Measurements from ENCODE around the gene UBE2O. TPM values are rescaled to one million over a fixed set of nuclear protein-coding genes. Genes with fewer than 3 reads are reported as not detected.

UBE2O gene
- total RNA-seq, 1 donor from 2014 or later = 12.6 TPM

DNA sequence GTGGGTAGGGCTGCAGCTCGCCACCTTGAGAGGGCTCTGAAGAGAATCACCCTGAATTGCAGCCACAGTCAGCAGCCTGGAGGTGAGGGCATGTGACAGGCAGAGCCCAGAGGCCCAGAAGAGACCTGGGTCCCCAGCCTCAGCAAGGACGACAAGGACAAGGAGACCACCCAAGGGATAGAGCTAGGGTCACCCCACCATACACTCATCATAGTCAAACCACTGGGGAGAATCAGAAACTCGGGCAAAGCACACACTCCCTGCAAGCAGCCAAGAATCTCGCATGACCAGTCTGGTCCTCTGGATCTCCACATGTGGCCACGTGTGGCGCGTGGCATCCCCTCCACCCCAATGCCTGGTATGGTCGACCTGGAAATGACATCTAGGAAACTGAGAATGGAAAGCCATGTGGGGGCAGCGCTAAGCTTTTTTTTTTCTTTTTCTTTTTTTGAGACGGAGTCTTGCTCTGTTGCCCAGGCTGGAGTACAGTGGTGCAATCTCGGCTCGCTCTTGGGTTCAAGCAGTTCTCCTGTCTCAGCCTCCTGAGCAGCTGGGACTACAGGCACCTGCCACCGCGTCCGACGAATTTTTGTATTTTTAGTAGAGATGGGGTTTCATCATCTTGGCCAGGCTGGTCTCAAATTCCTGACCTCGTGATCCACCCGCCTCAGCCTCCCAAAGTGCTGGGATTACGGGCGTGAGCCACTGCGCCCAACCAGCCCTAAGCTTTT lies 73.1 kb downstream of the UBE2O start:
- H3K27me3 ChIP-seq (ENCODE audit: control insufficient read depth, insufficient read depth, low read length) = no peaks in the 10 kb centered on the region
- H3K4me3 ChIP-seq (ENCODE audit: low read depth, low read length) = no peak overlapping the region
- no peak for DNase-seq (ENCODE audit: low read depth)
- H3K36me3 ChIP-seq (ENCODE audit: control insufficient read depth, insufficient read depth, low read length) = no peaks in the 10 kb centered on the region
- TF ChIP-seq, protein P1, sequence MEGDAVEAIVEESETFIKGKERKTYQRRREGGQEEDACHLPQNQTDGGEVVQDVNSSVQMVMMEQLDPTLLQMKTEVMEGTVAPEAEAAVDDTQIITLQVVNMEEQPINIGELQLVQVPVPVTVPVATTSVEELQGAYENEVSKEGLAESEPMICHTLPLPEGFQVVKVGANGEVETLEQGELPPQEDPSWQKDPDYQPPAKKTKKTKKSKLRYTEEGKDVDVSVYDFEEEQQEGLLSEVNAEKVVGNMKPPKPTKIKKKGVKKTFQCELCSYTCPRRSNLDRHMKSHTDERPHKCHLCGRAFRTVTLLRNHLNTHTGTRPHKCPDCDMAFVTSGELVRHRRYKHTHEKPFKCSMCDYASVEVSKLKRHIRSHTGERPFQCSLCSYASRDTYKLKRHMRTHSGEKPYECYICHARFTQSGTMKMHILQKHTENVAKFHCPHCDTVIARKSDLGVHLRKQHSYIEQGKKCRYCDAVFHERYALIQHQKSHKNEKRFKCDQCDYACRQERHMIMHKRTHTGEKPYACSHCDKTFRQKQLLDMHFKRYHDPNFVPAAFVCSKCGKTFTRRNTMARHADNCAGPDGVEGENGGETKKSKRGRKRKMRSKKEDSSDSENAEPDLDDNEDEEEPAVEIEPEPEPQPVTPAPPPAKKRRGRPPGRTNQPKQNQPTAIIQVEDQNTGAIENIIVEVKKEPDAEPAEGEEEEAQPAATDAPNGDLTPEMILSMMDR (IDR thresholded peaks at IDR 0.05; ENCODE audit: insufficient read depth, low read length, poor library complexity, severe bottlenecking) = no peak

DNA sequence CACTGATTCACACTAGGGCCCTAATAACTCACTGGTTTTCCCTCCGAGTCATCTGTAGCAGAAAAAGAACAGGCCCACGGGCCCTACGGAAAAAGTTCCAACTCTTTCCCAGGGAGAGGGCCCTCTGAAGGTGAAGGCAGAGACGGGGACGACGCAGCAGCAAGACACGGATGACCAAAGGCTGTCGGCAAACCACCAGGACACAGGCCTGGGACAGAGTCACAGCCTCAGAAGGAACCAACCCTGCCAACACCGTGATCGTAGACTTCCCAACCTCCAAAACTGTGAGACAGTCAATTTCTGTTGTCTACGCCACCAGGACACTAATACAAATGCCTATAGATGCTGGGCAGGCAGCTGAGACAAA lies 73.7 kb downstream of the UBE2O start:
- H3K4me3 ChIP-seq (ENCODE audit: low read depth, low read length) = no peak overlapping the region
- no peak for DNase-seq (ENCODE audit: low read depth)
- H3K27me3 ChIP-seq (ENCODE audit: control insufficient read depth, insufficient read depth, low read length) = no peaks in the 10 kb centered on the region
- TF ChIP-seq, protein P1 (IDR thresholded peaks at IDR 0.05; ENCODE audit: insufficient read depth, low read length, poor library complexity, severe bottlenecking) = no peak
- H3K36me3 ChIP-seq (ENCODE audit: control insufficient read depth, insufficient read depth, low read length) = no peaks in the 10 kb centered on the region

DNA sequence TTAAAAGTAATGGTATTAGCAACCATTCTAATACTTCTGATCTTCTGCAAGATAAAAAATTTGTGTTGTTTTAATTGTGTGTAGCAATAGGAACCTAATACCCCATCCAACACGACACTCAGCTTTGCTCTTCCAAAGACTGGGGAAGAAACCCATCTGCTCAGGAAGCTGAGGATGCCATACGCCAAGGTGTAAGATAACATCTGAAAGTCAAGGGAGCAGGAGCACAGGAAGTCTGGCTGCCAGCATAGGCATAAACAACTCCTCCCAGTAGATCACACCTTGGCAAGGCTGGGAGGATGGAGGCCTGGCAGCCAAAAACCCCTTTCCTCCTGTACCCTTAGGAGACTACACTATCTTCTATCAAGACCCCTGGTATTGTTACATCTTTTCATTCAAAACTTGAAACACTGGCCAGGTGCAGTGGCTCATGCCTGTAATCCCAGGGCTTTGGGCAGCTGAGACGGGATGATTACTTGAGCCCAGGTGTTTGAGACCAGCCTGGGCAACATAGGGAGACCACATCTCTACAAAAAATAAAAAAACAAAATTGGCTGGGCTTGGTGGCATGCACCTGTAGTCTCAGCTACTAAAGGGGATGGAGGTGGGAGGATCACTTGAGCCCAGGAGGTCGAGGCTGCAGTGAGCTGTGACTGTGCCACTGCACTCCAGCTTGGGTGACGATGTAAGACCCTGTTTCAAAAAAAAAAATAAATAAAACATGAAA lies 74.2 kb downstream of the UBE2O start:
- TF ChIP-seq, protein P1 (IDR thresholded peaks at IDR 0.05; ENCODE audit: insufficient read depth, low read length, poor library complexity, severe bottlenecking) = no peak
- no peaks in the 10 kb centered on the region for H3K36me3 ChIP-seq (ENCODE audit: control insufficient read depth, insufficient read depth, low read length)
- H3K27me3 ChIP-seq (ENCODE audit: control insufficient read depth, insufficient read depth, low read length) = no peaks in the 10 kb centered on the region
- no peak overlapping the region for H3K4me3 ChIP-seq (ENCODE audit: low read depth, low read length)
- no peak for DNase-seq (ENCODE audit: low read depth)

DNA sequence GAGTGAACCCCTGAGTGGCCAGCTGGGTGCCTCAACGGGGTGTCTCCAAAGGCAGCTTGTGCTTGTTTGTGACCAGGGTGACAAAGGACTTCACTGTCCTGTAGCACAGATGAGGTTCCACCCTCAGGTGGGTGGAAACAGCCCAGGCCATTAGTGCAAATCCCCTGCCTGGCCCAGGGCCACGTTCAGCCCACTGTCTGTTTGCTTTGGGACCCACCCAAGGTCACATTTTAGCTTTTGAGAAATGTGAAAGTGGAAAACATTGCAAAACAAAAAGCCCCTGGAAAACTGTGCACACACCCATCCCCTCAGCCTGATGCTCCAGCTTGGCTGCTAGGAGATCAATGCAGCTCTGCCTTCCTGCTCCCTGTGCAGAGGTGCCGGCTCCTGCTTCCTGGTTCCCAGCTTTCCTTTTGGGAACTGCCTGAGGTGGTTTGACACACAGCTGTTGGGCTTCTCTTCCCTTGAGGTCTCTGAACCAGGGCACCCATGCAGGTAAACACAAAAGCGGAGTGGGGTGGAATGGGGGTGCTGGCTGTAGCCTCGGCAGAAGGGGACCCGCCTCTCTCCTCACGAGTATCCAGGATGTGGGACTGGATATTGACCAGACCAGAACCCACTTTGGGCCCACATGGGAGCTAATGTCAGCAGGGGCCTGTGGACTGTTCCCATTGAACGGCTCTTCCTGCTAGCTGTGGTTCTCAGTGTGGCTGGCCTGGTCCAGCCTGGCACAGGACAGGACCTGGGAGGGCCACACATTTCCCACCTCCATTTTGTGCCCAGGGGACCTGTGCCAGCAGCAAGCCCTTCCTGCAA lies 76.4 kb downstream of the UBE2O start:
- H3K4me3 ChIP-seq (ENCODE audit: low read depth, low read length) = no peak overlapping the region
- H3K27me3 ChIP-seq (ENCODE audit: control insufficient read depth, insufficient read depth, low read length) = no peaks in the 10 kb centered on the region
- TF ChIP-seq, protein P1 (IDR thresholded peaks at IDR 0.05; ENCODE audit: insufficient read depth, low read length, poor library complexity, severe bottlenecking) = no peak
- no peak for DNase-seq (ENCODE audit: low read depth)
- H3K36me3 ChIP-seq (ENCODE audit: control insufficient read depth, insufficient read depth, low read length) = no peaks in the 10 kb centered on the region

DNA sequence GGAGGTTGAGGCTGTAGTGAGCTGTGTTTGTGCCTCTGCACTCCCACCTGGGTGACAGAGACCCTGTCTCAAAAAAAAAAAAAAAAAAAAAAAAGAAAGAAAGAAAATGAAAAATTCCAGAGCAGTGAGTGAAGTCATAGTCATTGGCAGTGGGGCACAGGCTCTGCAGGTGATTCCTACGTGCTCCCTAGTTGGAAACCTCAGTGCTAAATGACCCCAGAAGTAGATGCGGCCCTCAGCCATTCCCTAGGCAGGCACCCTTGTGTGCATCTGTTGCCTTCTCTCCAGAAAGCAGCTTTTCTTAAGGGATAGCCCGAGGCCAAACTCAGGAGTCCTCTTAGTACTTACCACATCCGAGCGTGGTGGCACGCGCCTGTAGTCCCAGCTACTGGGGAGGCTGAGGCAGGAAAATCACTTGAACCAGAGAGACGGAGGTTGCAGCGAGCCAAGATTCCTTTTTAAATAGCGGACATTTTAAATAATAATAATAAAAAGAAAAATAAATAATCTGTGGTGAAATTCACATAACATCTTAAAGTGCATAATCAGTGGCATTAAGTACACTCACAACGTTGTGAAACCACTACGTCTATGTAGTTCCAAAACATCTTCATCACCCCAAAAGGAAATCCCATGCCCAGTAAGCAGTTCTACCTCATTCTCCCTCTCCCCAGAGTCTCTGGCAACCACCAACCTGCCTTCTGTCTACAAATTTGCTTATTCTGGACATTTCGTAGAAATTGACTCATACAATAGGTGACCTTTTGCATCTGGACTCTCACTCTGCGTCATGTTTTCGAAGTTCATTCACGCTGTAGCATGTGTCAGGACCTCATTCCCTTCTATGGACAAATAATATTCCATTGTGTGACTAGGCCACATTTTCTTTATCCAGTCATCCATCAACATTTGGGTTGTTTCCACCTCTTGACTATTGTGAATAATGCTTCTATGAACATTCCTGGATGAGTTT lies 81.0 kb downstream of the UBE2O start:
- TF ChIP-seq, protein P1 (IDR thresholded peaks at IDR 0.05; ENCODE audit: insufficient read depth, low read length, poor library complexity, severe bottlenecking) = no peak
- Histone ChIP-seq H3K27me3 (ENCODE audit: control insufficient read depth, insufficient read depth, low read length) (no peaks in the 10 kb centered on the region), H3K4me3 (ENCODE audit: low read depth, low read length) (no peak overlapping the region), H3K36me3 (ENCODE audit: control insufficient read depth, insufficient read depth, low read length) (no peaks in the 10 kb centered on the region)
- DNase-seq (ENCODE audit: low read depth) = peak; percentile 91
